Peyer's patch (tissue), 4 donors: Measurements from ENCODE around the gene ENOX2. TPM values are rescaled to one million over a fixed set of nuclear protein-coding genes. Genes with fewer than 3 reads are reported as not detected.
"Not testable (repeated sequence)": the region's sequence is repeated elsewhere in the genome, so short reads cannot be mapped to it uniquely, and the experiment has no call there.

Experiments used
- DNase-seq, 3 donors: peaks; one replicate each; pipeline ENCODE4 v3.0.0-alpha.2; 2017 to 2019
- H3K27ac ChIP-seq, 4 donors: fragments of 200-600 bp; sonication (generic); one replicate each; pipeline ENCODE4 v1.5.1; 2016 to 2019
- H3K27me3 ChIP-seq, 2 donors: fragments of 200-600 bp; sonication (generic); one replicate each; pipeline ENCODE4 v1.5.1; 2019
- H3K36me3 ChIP-seq, 3 donors: fragments of 200-600 bp; sonication (generic); one replicate each; pipeline ENCODE4 v1.5.1; 2016 to 2019
- H3K4me1 ChIP-seq, 4 donors: fragments of 200-600 bp; sonication (generic); one replicate each; pipeline ENCODE4 v1.5.1; 2016 to 2019
- H3K4me3 ChIP-seq, 4 donors: fragments of 200-600 bp; sonication (generic); 1 replicate in 3 of 4; 2 replicates in 1 of 4; pipeline ENCODE4 v1.5.1; 2016 to 2019; ENCODE audit warnings: mild to moderate bottlenecking in 1 of 4
- H3K9me3 ChIP-seq, 4 donors: fragments of 200-600 bp; sonication (generic); one replicate each; pipeline ENCODE4 v1.5.1; 2016 to 2019; ENCODE audit warnings: mild to moderate bottlenecking in 1 of 4
- CTCF ChIP-seq, 6 experiments: fragments of 450-650 bp in 4 of 6; fragments of 200-600 bp in 2 of 6; sonication (generic) in 1 of 6; IDR thresholded peaks; one replicate each; pipeline ENCODE4 v1.5.1; 2017 to 2019; ENCODE audit warnings: antibody characterized with exemption in 6 of 6, mild to moderate bottlenecking in 3 of 6, moderate library complexity in 1 of 6
- POLR2A ChIP-seq, 2 donors: fragments of 450-650 bp; IDR thresholded peaks; one replicate each; pipeline ENCODE4 v1.5.1; 2017; ENCODE audit warnings: antibody characterized with exemption in 2 of 2, mild to moderate bottlenecking in 2 of 2, moderate library complexity in 2 of 2
- total RNA-seq, 4 donors: library from RNA; depleted of rRNA; stranded (reverse); fragments of >200 nt; gene quantifications; one replicate each; pipeline ENCODE4 v1.1.0, GENCODE V29; 2016

The ENOX2 gene
- total RNA-seq, 4 donors from 2014 or later: 4.7 to 12.4 (median 9.8) TPM

GRCh38 chrX:130825525-130825924 is 77.5 kb downstream of the ENOX2 start:
- TF ChIP-seq POLR2A (IDR thresholded peaks at IDR 0.05) (no peak), CTCF (IDR thresholded peaks at IDR 0.05) (no peak)
- Histone ChIP-seq H3K4me1 (no peaks in the 10 kb centered on the region), H3K27me3 (no peaks in the 10 kb centered on the region), H3K9me3 (no peaks in the 10 kb centered on the region), H3K36me3 (no peaks in the 10 kb centered on the region), H3K27ac (no peak overlapping the region), H3K4me3 (no peak overlapping the region)
- no peak for DNase-seq

- H3K4me3 ChIP-seq, H3K27me3 ChIP-seq, H3K27ac ChIP-seq, H3K36me3 ChIP-seq, H3K9me3 ChIP-seq, H3K4me1 ChIP-seq, DNase-seq: not testable (repeated sequence)
Measured at GRCh38 chrX:130819367-130819766, 83.6 kb downstream of the ENOX2 start.

- H3K27ac ChIP-seq, H3K4me1 ChIP-seq, H3K9me3 ChIP-seq, H3K4me3 ChIP-seq, H3K36me3 ChIP-seq, DNase-seq, H3K27me3 ChIP-seq: not testable (repeated sequence)
Measured at GRCh38 chrX:130813932-130814331, 89.1 kb downstream of the ENOX2 start.

GRCh38 chrX:130810561-130810960 is 92.4 kb downstream of the ENOX2 start:
- H3K4me1 ChIP-seq: no peaks in the 10 kb centered on the region
- no peaks in the 10 kb centered on the region for H3K36me3 ChIP-seq
- no peak for DNase-seq
- no peak overlapping the region for H3K4me3 ChIP-seq
- H3K27ac ChIP-seq: no peak overlapping the region
- no peaks in the 10 kb centered on the region for H3K27me3 ChIP-seq
- TF ChIP-seq CTCF (IDR thresholded peaks at IDR 0.05) (no peak), POLR2A (IDR thresholded peaks at IDR 0.05) (no peak)
- no peaks in the 10 kb centered on the region for H3K9me3 ChIP-seq

GRCh38 chrX:130805903-130806302 is 97.1 kb downstream of the ENOX2 start:
- no peak for DNase-seq
- H3K36me3 ChIP-seq: no peaks in the 10 kb centered on the region
- H3K27ac ChIP-seq: no peak overlapping the region
- no peak overlapping the region for H3K4me3 ChIP-seq
- no peaks in the 10 kb centered on the region for H3K9me3 ChIP-seq
- no peak for TF ChIP-seq CTCF (IDR thresholded peaks at IDR 0.05)
- no peak for TF ChIP-seq POLR2A (IDR thresholded peaks at IDR 0.05)
- no peaks in the 10 kb centered on the region for H3K4me1 ChIP-seq
- no peaks in the 10 kb centered on the region for H3K27me3 ChIP-seq

GRCh38 chrX:130803537-130803936 is 99.5 kb downstream of the ENOX2 start:
- Histone ChIP-seq H3K4me1 (no peaks in the 10 kb centered on the region), H3K9me3 (no peaks in the 10 kb centered on the region), H3K36me3 (no peaks in the 10 kb centered on the region), H3K4me3 (no peak overlapping the region), H3K27ac (no peak overlapping the region), H3K27me3 (no peaks in the 10 kb centered on the region)
- TF ChIP-seq CTCF (IDR thresholded peaks at IDR 0.05): no peak
- no peak for TF ChIP-seq POLR2A (IDR thresholded peaks at IDR 0.05)
- no peak for DNase-seq

- no peak for DNase-seq
- Histone ChIP-seq H3K27ac (no peak overlapping the region), H3K4me3 (no peak overlapping the region), H3K36me3 (no peaks in the 10 kb centered on the region), H3K9me3 (no peaks in the 10 kb centered on the region), H3K27me3 (no peaks in the 10 kb centered on the region), H3K4me1 (no peaks in the 10 kb centered on the region)
- TF ChIP-seq CTCF (IDR thresholded peaks at IDR 0.05) (no peak), POLR2A (IDR thresholded peaks at IDR 0.05) (no peak)
Measured at GRCh38 chrX:130801901-130802300, 101.1 kb downstream of the ENOX2 start.
